ENCODE measurements around the gene CPLX3. TPM values are rescaled to one million over a fixed set of nuclear protein-coding genes. Genes with fewer than 3 reads are reported as not detected.

Gene CPLX3
- total and polyA plus RNA-seq, 10 of the 15 experiments (the other 5 are each of a cell fraction or from before 2014, with no cell fraction given): 0.02 to 0.04 TPM; not detected in 8

DNA sequence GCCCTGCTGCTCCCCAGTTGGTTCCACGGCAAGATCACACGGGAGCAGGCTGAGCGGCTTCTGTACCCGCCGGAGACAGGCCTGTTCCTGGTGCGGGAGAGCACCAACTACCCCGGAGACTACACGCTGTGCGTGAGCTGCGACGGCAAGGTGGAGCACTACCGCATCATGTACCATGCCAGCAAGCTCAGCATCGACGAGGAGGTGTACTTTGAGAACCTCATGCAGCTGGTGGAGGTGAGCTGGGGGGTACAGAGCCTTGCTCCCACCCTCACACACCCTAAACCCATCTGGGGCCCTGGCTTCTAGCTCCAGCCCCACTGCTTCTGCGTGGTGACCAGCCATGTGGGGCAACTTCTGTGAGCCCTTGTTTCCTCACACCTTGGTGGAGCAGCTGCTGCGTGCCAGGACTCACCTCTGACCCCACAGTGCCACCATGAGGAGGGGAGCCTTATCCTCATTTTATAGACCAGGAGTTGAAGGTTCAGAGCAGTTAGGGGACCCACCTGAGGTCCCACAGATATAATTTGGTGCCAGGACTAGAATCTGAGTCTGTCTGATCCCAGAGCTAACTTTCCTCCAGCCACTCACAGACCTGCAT, 27.1 kb upstream of the CPLX3 start (continued):
- TF ChIP-seq IRF4 (IDR thresholded peaks at IDR 0.05; ENCODE audit: low read depth, low read length) (0 out of 2 replicates have a peak, but pooled peaks have one; percentile 10), NR2F1 (conservative IDR thresholded peaks at IDR 0.05) (peak; percentile 10; the same call in 1 of the 2 replicates), CTCF (IDR thresholded peaks at IDR 0.05 in 2 of 3, conservative IDR thresholded peaks at IDR 0.05 in 1 of 3; ENCODE audit: control insufficient read depth in 2 of 3, extremely low read depth in 1 of 3, insufficient read depth in 1 of 3, low read depth in 3 of 3, low read length in 3 of 3) (peak in 2 of 3 experiments; percentile 11 to 52; a peak in 4 of 6 replicates), SMC3 (IDR thresholded peaks at IDR 0.05; ENCODE audit: borderline replicate concordance, low read length) (peak; percentile 37; the same call in 1 of the 2 replicates), CBX3 (IDR thresholded peaks at IDR 0.05; ENCODE audit: borderline replicate concordance, low read depth) (no peak), NR2C2 (IDR thresholded peaks at IDR 0.05; ENCODE audit: borderline replicate concordance, control insufficient read depth, insufficient read length, low read depth) (peak; percentile 37)

DNA sequence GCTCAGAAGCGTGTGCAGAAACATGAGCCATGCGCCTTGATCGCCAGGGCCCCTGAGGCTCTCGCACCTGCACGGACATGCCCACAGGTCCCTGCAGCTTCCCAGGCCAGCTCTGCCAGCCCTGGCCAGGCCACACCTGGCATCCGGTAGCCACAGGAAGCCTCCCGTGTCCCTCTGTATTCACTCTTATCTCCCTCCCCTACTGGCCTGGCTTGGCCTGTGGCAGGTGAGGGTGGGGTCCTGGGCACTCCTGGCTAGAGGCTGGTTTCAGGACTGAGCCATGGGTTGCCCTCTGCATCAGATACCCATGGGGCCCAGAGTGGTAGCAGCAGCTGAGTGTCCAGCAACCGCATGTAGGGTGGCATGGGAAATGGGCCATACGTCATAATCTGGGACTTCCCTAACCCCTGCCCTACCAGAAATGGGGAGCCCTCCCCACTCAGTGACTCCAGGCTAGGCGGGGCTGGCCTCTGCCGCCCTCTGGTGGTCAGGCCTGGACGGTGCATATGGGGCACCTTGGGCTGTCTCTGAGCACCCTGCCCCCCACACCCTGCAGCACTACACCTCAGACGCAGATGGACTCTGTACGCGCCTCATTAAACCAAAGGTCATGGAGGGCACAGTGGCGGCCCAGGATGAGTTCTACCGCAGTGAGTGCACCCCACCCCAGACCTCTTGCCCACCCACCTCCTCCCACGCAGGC, 26.4 kb upstream of the CPLX3 start:
- in situ Hi-C loops (cut with MboI): no loop called here
- FAIRE-seq: peak; percentile 99
- intact Hi-C loops (cut with micrococcal nuclease; ENCODE audit: unreplicated experiment): loop anchor here (1.0 to 5.0 kb wide), 6 partner anchors 11 to 165 kb away; partner anchors contain the start of gene ULK3
- H3K4me3 ChIP-seq: no peak overlapping the region
- DNase-seq (ENCODE audit: low read depth, low spot score): peak; percentile 76
- H3K4me2 ChIP-seq (ENCODE audit: control insufficient read depth, insufficient read depth): no peak overlapping the region
- H2AFZ ChIP-seq (ENCODE audit: control insufficient read depth, low read depth, low read length): no peak overlapping the region
- no TSS peak for BruUV-seq (replicated peaks)
- ChIA-PET POLR2A (interaction anchor here (1.3 to 5.3 kb wide), 6 partner anchors 10 to 28 kb away, joined by 6 to 59 read pairs (median 18); partner anchors contain the start of gene CSK), RAD21 (ENCODE audit: unreplicated experiment) (interaction anchor here (0.6 to 22.9 kb wide), 7 partner anchors 10 to 185 kb away, joined by 3 to 1186 read pairs (median 4); partner anchors contain the start of genes CLK3, CSK and FAM219B), SMC1A (ENCODE audit: uncharacterized antibody, unreplicated experiment) (interaction anchor here (0.6 to 15.7 kb wide), 9 partner anchors 11 to 827 kb away, joined by 3 to 811 read pairs (median 6); partner anchors contain the start of gene CSK), CTCF (interaction anchor here (0.5 to 25.9 kb wide), 26 partner anchors 8 to 425 kb away, joined by 3 to 1288 read pairs (median 3); partner anchors contain the start of gene CSK)
- peaks cover 38% of the 10 kb centered on the region for H3K79me2 ChIP-seq (ENCODE audit: control insufficient read depth, insufficient read depth, low read length)
- ATAC-seq: peak; percentile 94
- WGBS (ENCODE audit: insufficient coverage, insufficient replicate concordance, low lambda C conversion rate, missing lambda C conversion rate): 21% methylated on average over 15 of the region's 18 CpGs
- H3K27ac ChIP-seq (ENCODE audit: control insufficient read depth, insufficient read depth): peak overlapping the region; percentile 39
- H3K9ac ChIP-seq (ENCODE audit: control insufficient read depth, insufficient read depth, low read length): no peak overlapping the region
- H4K20me1 ChIP-seq (ENCODE audit: control insufficient read depth, insufficient read depth): peaks cover 6% of the 10 kb centered on the region
- H3K36me3 ChIP-seq (ENCODE audit: control insufficient read depth in 2 of 2, insufficient read depth in 2 of 2, low read length in 1 of 2): peaks cover 51 to 63% of the 10 kb centered on the region in 2 experiments
- no peaks in the 10 kb centered on the region for H3K9me3 ChIP-seq (replicated peaks; ENCODE audit: control insufficient read depth, insufficient read depth, low read length)
- peaks cover 38% of the 10 kb centered on the region for H3K4me1 ChIP-seq (ENCODE audit: control insufficient read depth, insufficient read depth, low read length)
- H3K27me3 ChIP-seq (replicated peaks in 1 of 2; ENCODE audit: control insufficient read depth in 2 of 2, insufficient read depth in 2 of 2, low read length in 1 of 2): no peaks in the 10 kb centered on the region
- TF ChIP-seq BACH1 (IDR thresholded peaks at IDR 0.05; ENCODE audit: borderline replicate concordance) (peak; percentile 77), EZH2 (IDR thresholded peaks at IDR 0.05; ENCODE audit: borderline replicate concordance, control insufficient read depth, low read depth, low read length) (no peak), ZNF207 (IDR thresholded peaks at IDR 0.05; ENCODE audit: borderline replicate concordance) (peak; percentile 43; the same call in 1 of the 2 replicates), FOXM1 (IDR thresholded peaks at IDR 0.05; ENCODE audit: low read depth, low read length) (peak; percentile 68; the same call in 1 of the 2 replicates), HCFC1 (IDR thresholded peaks at IDR 0.05; ENCODE audit: low read length) (no peak; the same call in 1 of the 2 replicates), MTA2 (IDR thresholded peaks at IDR 0.05; ENCODE audit: low read depth) (peak; percentile 55), NBN (IDR thresholded peaks at IDR 0.05) (peak; percentile 91), NFXL1 (IDR thresholded peaks at IDR 0.05; ENCODE audit: borderline replicate concordance) (no peak), MEF2A (IDR thresholded peaks at IDR 0.05; ENCODE audit: insufficient read depth, low read depth, low read length) (no peak), RB1 (IDR thresholded peaks at IDR 0.05; ENCODE audit: borderline replicate concordance) (peak; percentile 64), CREM (IDR thresholded peaks at IDR 0.05; ENCODE audit: low read depth) (peak; percentile 90), RAD51 (IDR thresholded peaks at IDR 0.05) (no peak), STAT3 (IDR thresholded peaks at IDR 0.05; ENCODE audit: low read depth, low read length) (no peak), FOS (IDR thresholded peaks at IDR 0.05; ENCODE audit: borderline replicate concordance, extremely low read depth, insufficient read length) (no peak)
- TF ChIP-seq, protein P1, sequence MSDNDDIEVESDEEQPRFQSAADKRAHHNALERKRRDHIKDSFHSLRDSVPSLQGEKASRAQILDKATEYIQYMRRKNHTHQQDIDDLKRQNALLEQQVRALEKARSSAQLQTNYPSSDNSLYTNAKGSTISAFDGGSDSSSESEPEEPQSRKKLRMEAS (IDR thresholded peaks at IDR 0.05; ENCODE audit: low read depth, low read length): 0 out of 2 replicates have a peak, but pooled peaks have one; percentile 23

All from GM12878 (cell line).